Uterus (tissue), 4 donors: ENCODE data around the gene PAQR4. TPM values are rescaled to one million over a fixed set of nuclear protein-coding genes. Genes with fewer than 3 reads are reported as not detected.

ENCODE experiments used
- DNase-seq, 2 donors: peaks; one replicate each; pipeline ENCODE4 v3.0.0-alpha.2; 2019 to 2020
- H3K27ac ChIP-seq, 2 donors: fragments of 200-600 bp; sonication (generic); 1 replicate in 1 of 2; 2 replicates in 1 of 2; pipeline ENCODE4 v1.5.1; 2016 to 2018
- H3K27me3 ChIP-seq, 2 donors: fragments of 200-600 bp; sonication (generic); one replicate each; pipeline ENCODE4 v1.5.1; 2018 to 2019; ENCODE audit warnings: control low read depth in 1 of 2
- H3K36me3 ChIP-seq, 2 donors: fragments of 200-600 bp; sonication (generic); one replicate each; pipeline ENCODE4 v1.5.1; 2019; ENCODE audit warnings: control low read depth in 1 of 2
- H3K4me1 ChIP-seq, 2 donors: fragments of 200-600 bp; sonication (generic); one replicate each; pipeline ENCODE4 v1.5.1; 2018 to 2019; ENCODE audit warnings: control low read depth in 1 of 2
- H3K4me3 ChIP-seq, 2 donors: fragments of 200-600 bp; sonication (generic); 1 replicate in 1 of 2; 2 replicates in 1 of 2; pipeline ENCODE4 v1.5.1; 2018 to 2019; ENCODE audit warnings: mild to moderate bottlenecking in 1 of 2
- H3K9me3 ChIP-seq, 2 donors: fragments of 200-600 bp; sonication (generic); one replicate each; pipeline ENCODE4 v1.5.1; 2019; ENCODE audit warnings: control low read depth in 1 of 2
- POLR2A ChIP-seq, 2 donors: fragments of 450-650 bp; IDR thresholded peaks; one replicate each; pipeline ENCODE4 v1.6.1; 2016; ENCODE audit warnings: antibody characterized with exemption in 2 of 2, mild to moderate bottlenecking in 1 of 2, moderate library complexity in 1 of 2
- intact Hi-C: fragments of 100-400 bp; cut with DNase I; formaldehyde crosslinking; loops from one replicate; pipeline ENCODE4 v1.15.1; 2023; ENCODE audit warnings: low total_unique reads
- total RNA-seq, 4 donors: library from RNA; depleted of rRNA in 3 of 4; stranded (reverse); fragments of >200 nt in 3 of 4; gene quantifications; one replicate each; pipeline versions ENCODE4 v1.1.0 to v1.2.4, GENCODE V29; 2014 to 2023
- TF ChIP-seq, protein P1 (sequence below), 4 experiments: fragments of 200-600 bp in 2 of 4; fragments of 450-650 bp in 2 of 4; sonication (generic) in 2 of 4; IDR thresholded peaks; one replicate each; pipeline ENCODE4 v1.5.1; 2016 to 2019; ENCODE audit warnings: antibody characterized with exemption in 4 of 4, mild to moderate bottlenecking in 2 of 4, moderate library complexity in 1 of 4
- donor health status: DM: yes; HTN: yes; CAD: no.

The PAQR4 gene
- total RNA-seq, 4 donors from 2014 or later: 0.26 to 4.8 (median 2.5) TPM

DNA sequence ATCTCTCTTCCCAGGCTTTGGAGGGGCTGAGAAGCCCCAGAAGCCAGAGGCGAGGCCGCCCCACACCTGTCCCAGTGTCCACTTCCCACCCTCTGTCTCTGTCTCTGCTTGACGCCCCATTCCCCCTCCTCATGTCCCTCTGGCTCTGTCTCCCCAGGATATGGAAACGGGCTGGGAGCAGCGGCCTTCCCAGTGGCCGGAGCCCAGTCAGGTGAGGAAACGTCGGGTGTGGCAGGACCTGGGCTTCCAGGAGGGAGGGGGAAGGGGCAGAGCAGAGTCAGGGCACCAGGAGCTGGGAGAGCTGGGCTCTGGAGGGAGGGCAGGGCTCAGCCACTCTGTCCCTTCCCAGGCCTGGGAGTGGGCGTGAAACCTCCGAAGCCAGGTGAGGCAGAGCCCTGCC, 21.7 kb downstream of the PAQR4 start:
- no peak overlapping the region for H3K27ac ChIP-seq
- no peaks in the 10 kb centered on the region for H3K9me3 ChIP-seq
- no peak for DNase-seq
- no peaks in the 10 kb centered on the region for H3K27me3 ChIP-seq
- H3K4me1 ChIP-seq: no peaks in the 10 kb centered on the region
- H3K4me3 ChIP-seq: no peak overlapping the region
- no peaks in the 10 kb centered on the region for H3K36me3 ChIP-seq
- intact Hi-C loops: no loop called here
- TF ChIP-seq POLR2A (IDR thresholded peaks at IDR 0.05): no peak
- TF ChIP-seq, protein P1, sequence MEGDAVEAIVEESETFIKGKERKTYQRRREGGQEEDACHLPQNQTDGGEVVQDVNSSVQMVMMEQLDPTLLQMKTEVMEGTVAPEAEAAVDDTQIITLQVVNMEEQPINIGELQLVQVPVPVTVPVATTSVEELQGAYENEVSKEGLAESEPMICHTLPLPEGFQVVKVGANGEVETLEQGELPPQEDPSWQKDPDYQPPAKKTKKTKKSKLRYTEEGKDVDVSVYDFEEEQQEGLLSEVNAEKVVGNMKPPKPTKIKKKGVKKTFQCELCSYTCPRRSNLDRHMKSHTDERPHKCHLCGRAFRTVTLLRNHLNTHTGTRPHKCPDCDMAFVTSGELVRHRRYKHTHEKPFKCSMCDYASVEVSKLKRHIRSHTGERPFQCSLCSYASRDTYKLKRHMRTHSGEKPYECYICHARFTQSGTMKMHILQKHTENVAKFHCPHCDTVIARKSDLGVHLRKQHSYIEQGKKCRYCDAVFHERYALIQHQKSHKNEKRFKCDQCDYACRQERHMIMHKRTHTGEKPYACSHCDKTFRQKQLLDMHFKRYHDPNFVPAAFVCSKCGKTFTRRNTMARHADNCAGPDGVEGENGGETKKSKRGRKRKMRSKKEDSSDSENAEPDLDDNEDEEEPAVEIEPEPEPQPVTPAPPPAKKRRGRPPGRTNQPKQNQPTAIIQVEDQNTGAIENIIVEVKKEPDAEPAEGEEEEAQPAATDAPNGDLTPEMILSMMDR (IDR thresholded peaks at IDR 0.05): no peak

- H3K9me3 ChIP-seq: no peaks in the 10 kb centered on the region
- TF ChIP-seq, protein P1 (IDR thresholded peaks at IDR 0.05): no peak
- TF ChIP-seq POLR2A (IDR thresholded peaks at IDR 0.05): no peak
- intact Hi-C loops: no loop called here
- H3K36me3 ChIP-seq: no peaks in the 10 kb centered on the region
- H3K27me3 ChIP-seq: no peaks in the 10 kb centered on the region
- no peak overlapping the region for H3K4me3 ChIP-seq
- H3K27ac ChIP-seq: no peak overlapping the region
- DNase-seq: no peak
- H3K4me1 ChIP-seq: no peaks in the 10 kb centered on the region
Measured at GRCh38 chr16:2991566-2992261, 22.6 kb downstream of the PAQR4 start.

DNA sequence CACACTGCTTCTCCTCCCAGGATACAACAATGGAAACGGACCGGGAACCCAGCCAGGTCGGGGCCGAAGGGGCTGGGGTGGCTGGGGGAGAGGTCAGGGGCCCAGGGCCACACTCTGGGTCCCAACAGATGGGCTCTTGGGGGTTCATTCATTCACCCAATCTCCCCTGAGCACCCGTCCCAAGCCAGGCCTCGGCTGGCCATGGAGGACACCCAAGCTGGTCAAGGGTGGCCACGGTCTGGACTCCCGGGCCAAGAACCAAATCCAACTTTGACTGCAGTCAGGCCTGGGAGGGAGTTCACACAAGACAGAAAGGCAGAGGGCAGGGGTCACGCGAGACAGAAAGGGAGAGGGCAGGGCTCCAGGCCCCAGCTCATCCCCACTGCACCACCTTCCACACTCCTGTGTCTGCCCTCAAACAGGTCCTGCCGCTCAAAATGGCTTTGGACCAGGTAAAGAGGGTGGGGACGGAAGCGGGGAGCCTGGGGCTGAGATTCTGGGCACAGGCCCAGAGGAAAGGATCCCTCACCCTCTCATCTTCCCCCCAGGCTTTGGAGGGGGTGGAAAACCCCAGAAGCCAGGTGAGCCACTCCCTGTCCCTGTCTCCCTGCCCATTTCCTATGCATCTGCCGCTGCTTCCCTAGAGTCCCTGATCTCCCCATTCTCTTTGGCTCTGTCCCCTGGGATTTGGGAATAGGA, 23.4 kb downstream of the PAQR4 start:
- TF ChIP-seq POLR2A (IDR thresholded peaks at IDR 0.05): no peak
- TF ChIP-seq, protein P1 (IDR thresholded peaks at IDR 0.05): no peak
- Histone ChIP-seq H3K27ac (no peak overlapping the region), H3K36me3 (no peaks in the 10 kb centered on the region), H3K27me3 (no peaks in the 10 kb centered on the region), H3K4me3 (no peak overlapping the region), H3K4me1 (no peaks in the 10 kb centered on the region), H3K9me3 (no peaks in the 10 kb centered on the region)
- no peak for DNase-seq
- intact Hi-C loops: no loop called here

GRCh38 chr16:2996298-2996697, 27.1 kb downstream of the PAQR4 start:
- Histone ChIP-seq H3K27me3 (no peaks in the 10 kb centered on the region), H3K4me1 (no peaks in the 10 kb centered on the region), H3K9me3 (no peaks in the 10 kb centered on the region), H3K27ac (no peak overlapping the region), H3K4me3 (no peak overlapping the region), H3K36me3 (no peaks in the 10 kb centered on the region)
- intact Hi-C loops: no loop called here
- TF ChIP-seq POLR2A (IDR thresholded peaks at IDR 0.05): no peak
- TF ChIP-seq, protein P1 (IDR thresholded peaks at IDR 0.05): no peak
- DNase-seq: no peak

DNA sequence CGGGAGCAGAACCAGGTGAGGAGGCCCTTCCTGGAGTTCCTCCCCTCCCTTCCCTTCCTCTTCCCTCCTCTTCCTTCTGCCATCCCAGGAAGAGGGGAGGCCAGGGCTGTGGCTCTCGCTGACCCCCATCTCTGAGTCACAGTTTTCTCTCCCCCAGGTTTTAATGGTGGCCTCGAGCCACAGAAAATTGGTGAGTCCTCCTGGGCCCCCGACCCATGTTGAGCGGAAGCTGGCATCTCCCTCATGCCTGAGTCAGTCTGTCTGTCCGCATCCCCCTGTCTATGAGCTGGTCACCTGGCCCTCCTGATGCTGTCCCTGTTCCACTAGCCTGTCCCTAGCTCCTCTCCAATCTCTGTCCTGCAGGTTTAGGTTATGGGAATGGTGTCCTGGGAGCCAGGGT, 30.8 kb downstream of the PAQR4 start:
- H3K27me3 ChIP-seq: peaks cover 0 to 3% of the 10 kb centered on the region in 2 donors
- intact Hi-C loops: no loop called here

More for the DNA sequence above, 30.8 kb downstream of the PAQR4 start:
- H3K9me3 ChIP-seq: no peaks in the 10 kb centered on the region
- TF ChIP-seq, protein P1 (IDR thresholded peaks at IDR 0.05): no peak
- no peak for TF ChIP-seq POLR2A (IDR thresholded peaks at IDR 0.05)
- no peak overlapping the region for H3K4me3 ChIP-seq
- DNase-seq: no peak
- H3K27ac ChIP-seq: no peak overlapping the region
- no peaks in the 10 kb centered on the region for H3K36me3 ChIP-seq
- no peaks in the 10 kb centered on the region for H3K4me1 ChIP-seq
